ENCODE data around the gene TSLP.

- TF ChIP-seq, protein P1, sequence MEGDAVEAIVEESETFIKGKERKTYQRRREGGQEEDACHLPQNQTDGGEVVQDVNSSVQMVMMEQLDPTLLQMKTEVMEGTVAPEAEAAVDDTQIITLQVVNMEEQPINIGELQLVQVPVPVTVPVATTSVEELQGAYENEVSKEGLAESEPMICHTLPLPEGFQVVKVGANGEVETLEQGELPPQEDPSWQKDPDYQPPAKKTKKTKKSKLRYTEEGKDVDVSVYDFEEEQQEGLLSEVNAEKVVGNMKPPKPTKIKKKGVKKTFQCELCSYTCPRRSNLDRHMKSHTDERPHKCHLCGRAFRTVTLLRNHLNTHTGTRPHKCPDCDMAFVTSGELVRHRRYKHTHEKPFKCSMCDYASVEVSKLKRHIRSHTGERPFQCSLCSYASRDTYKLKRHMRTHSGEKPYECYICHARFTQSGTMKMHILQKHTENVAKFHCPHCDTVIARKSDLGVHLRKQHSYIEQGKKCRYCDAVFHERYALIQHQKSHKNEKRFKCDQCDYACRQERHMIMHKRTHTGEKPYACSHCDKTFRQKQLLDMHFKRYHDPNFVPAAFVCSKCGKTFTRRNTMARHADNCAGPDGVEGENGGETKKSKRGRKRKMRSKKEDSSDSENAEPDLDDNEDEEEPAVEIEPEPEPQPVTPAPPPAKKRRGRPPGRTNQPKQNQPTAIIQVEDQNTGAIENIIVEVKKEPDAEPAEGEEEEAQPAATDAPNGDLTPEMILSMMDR (IDR thresholded peaks at IDR 0.05; ENCODE audit: poor library complexity), result no peak
- TF ChIP-seq EZH2 (IDR thresholded peaks at IDR 0.05; ENCODE audit: borderline replicate concordance), result no peak
These were observed 9.9 kb upstream of the TSLP start for GRCh38 chr5:111061618-111062017.

All from hepatocyte (in vitro differentiated cells).